ENCODE measurements around the gene DDIT4. TPM values are rescaled to one million over a fixed set of nuclear protein-coding genes. Genes with fewer than 3 reads are reported as not detected.
A peak's percentile ranks its signal among the peaks of the same experiment; 100 is the strongest.
"Not testable (repeated sequence)": the region's sequence is repeated elsewhere in the genome, so short reads cannot be mapped to it uniquely, and the experiment has no call there.

The DDIT4 gene
- total RNA-seq, 1 donor from 2014 or later = 30.6 TPM

- not testable (repeated sequence) for DNase-seq
Observed at GRCh38 chr10:72249176-72249862, 24.4 kb upstream of the DDIT4 start.

GRCh38 chr10:72250666-72251065 lies 23.1 kb upstream of the DDIT4 start:
- no peak for DNase-seq

GRCh38 chr10:72251635-72252034 lies 22.1 kb upstream of the DDIT4 start:
- no peak for DNase-seq

GRCh38 chr10:72252972-72253371 lies 20.8 kb upstream of the DDIT4 start:
- no peak for DNase-seq

GRCh38 chr10:72253578-72253977 lies 20.1 kb upstream of the DDIT4 start:
- no peak for DNase-seq

- DNase-seq = peak; percentile 92
Observed at GRCh38 chr10:72254813-72255568, 18.7 kb upstream of the DDIT4 start.

GRCh38 chr10:72255977-72256729 lies 17.6 kb upstream of the DDIT4 start:
- DNase-seq = no peak

- no peak for DNase-seq
Observed at GRCh38 chr10:72257051-72257892, 16.5 kb upstream of the DDIT4 start.

- DNase-seq = no peak
Observed at GRCh38 chr10:72258617-72259016, 15.1 kb upstream of the DDIT4 start.

- peak; percentile 41 for DNase-seq
Observed at GRCh38 chr10:72259491-72260238, 14.1 kb upstream of the DDIT4 start.

GRCh38 chr10:72260239-72260975 lies 13.3 kb upstream of the DDIT4 start:
- peak; percentile 78 for DNase-seq

GRCh38 chr10:72260976-72261783 lies 12.5 kb upstream of the DDIT4 start:
- DNase-seq = no peak

GRCh38 chr10:72261784-72262404 lies 11.8 kb upstream of the DDIT4 start:
- DNase-seq = no peak

- DNase-seq = no peak
Observed at GRCh38 chr10:72263613-72264241, 10.0 kb upstream of the DDIT4 start.

- no peak for DNase-seq
Observed at GRCh38 chr10:72264536-72264935, 9.2 kb upstream of the DDIT4 start.

GRCh38 chr10:72265508-72265907 lies 8.2 kb upstream of the DDIT4 start:
- no peak for DNase-seq

- no peak for DNase-seq
Observed at GRCh38 chr10:72265990-72266865, 7.5 kb upstream of the DDIT4 start.

GRCh38 chr10:72267381-72267780 lies 6.3 kb upstream of the DDIT4 start:
- no peak for DNase-seq
